ENCODE results near the gene NME7.
"Not testable (repeated sequence)": the region's sequence is repeated elsewhere in the genome, so short reads cannot be mapped to it uniquely, and the experiment has no call there.

Gene NME7

GRCh38 chr1:169212088-169212487 is 155.5 kb downstream of the NME7 start:
- DNase-seq: no peak

- no peak for DNase-seq
These were observed 159.6 kb downstream of the NME7 start for GRCh38 chr1:169207797-169208520.

- no peak for DNase-seq
These were observed 163.4 kb downstream of the NME7 start for GRCh38 chr1:169204157-169204556.

- DNase-seq: no peak
These were observed 164.6 kb downstream of the NME7 start for GRCh38 chr1:169202791-169203665.

GRCh38 chr1:169201084-169201619 is 166.4 kb downstream of the NME7 start:
- DNase-seq: no peak

- DNase-seq: no peak
These were observed 167.3 kb downstream of the NME7 start for GRCh38 chr1:169200319-169200718.

- no peak for DNase-seq
These were observed 171.0 kb downstream of the NME7 start for GRCh38 chr1:169196581-169196980.

GRCh38 chr1:169196161-169196560 is 171.4 kb downstream of the NME7 start:
- no peak for DNase-seq

GRCh38 chr1:169193191-169193850 is 174.3 kb downstream of the NME7 start:
- DNase-seq: no peak

GRCh38 chr1:169186106-169186505 is 181.5 kb downstream of the NME7 start:
- DNase-seq: no peak

- DNase-seq: no peak
These were observed 182.8 kb downstream of the NME7 start for GRCh38 chr1:169184812-169185211.

- no peak for DNase-seq
These were observed 187.4 kb downstream of the NME7 start for GRCh38 chr1:169180174-169180573.

GRCh38 chr1:169179431-169179830 is 188.2 kb downstream of the NME7 start:
- not testable (repeated sequence) for DNase-seq

- no peak for DNase-seq
These were observed 192.1 kb downstream of the NME7 start for GRCh38 chr1:169175461-169175860.

- no peak for DNase-seq
These were observed 204.5 kb downstream of the NME7 start for GRCh38 chr1:169163059-169163458.

- no peak for DNase-seq
These were observed 206.0 kb downstream of the NME7 start for GRCh38 chr1:169161496-169162194.

- no peak for DNase-seq
These were observed 206.6 kb downstream of the NME7 start for GRCh38 chr1:169160845-169161495.

- DNase-seq: no peak
These were observed 211.0 kb downstream of the NME7 start for GRCh38 chr1:169156580-169156979.

GRCh38 chr1:169155675-169156074 is 211.9 kb downstream of the NME7 start:
- no peak for DNase-seq

- DNase-seq: no peak
These were observed 216.2 kb downstream of the NME7 start for GRCh38 chr1:169151338-169151837.

GRCh38 chr1:169150641-169151337 is 216.8 kb downstream of the NME7 start:
- DNase-seq: no peak

Measured in activated naive CD4-positive, alpha-beta T cell treated with anti-CD3 and anti-CD28 coated beads, Interleukin-2, amount 50 U/mL, for 16 hours (primary cell).